ENCODE data around the gene ARHGAP31.
"Not testable (repeated sequence)": the region's sequence is repeated elsewhere in the genome, so short reads cannot be mapped to it uniquely, and the experiment has no call there.

The ARHGAP31 gene

DNA sequence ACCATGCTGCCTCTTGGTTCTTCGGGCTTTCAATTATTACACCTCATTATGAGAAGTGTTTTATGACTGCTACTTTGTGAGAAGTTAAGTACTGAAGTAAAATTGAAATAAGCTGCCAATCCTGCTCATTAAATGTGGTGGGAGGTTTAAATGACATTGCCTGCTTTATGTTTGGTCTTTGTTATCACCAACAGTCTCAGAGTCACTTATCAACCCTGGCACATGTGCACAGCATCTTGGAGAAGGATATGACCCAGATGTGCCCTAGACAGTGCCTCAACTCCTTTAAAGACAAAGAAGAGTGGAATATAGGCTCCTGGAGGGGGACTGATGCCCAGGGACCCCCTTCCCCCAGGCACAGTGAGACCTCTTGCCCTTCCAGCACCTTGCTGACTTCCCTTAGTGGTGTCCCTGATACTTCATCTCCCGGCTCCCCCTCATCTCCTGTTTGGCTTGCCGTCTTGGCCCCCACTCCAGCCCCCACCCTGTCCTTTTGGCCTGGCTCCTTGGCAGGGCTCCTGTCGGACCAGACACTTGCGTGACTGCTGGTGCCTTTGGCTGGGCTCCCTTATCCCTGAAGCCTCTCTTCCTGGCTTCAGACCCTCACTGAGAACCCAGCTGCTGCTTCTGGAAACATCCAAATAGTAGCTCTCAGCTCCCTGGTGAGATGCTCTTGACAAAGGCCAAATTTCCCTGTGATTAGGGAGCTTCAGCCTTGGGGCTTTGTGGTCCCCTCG, 39.8 kb downstream of the ARHGAP31 start:
- Histone ChIP-seq H3K36me3 (no peaks in the 10 kb centered on the region), H3K4me3 (ENCODE audit: low read depth, low read length) (no peak overlapping the region), H3K27me3 (ENCODE audit: insufficient read depth, low read depth, severe bottlenecking) (no peaks in the 10 kb centered on the region), H3K27ac (no peak overlapping the region), H3K9me3 (ENCODE audit: severe bottlenecking) (peaks cover 6% of the 10 kb centered on the region)
- TF ChIP-seq, protein P1, sequence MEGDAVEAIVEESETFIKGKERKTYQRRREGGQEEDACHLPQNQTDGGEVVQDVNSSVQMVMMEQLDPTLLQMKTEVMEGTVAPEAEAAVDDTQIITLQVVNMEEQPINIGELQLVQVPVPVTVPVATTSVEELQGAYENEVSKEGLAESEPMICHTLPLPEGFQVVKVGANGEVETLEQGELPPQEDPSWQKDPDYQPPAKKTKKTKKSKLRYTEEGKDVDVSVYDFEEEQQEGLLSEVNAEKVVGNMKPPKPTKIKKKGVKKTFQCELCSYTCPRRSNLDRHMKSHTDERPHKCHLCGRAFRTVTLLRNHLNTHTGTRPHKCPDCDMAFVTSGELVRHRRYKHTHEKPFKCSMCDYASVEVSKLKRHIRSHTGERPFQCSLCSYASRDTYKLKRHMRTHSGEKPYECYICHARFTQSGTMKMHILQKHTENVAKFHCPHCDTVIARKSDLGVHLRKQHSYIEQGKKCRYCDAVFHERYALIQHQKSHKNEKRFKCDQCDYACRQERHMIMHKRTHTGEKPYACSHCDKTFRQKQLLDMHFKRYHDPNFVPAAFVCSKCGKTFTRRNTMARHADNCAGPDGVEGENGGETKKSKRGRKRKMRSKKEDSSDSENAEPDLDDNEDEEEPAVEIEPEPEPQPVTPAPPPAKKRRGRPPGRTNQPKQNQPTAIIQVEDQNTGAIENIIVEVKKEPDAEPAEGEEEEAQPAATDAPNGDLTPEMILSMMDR (IDR thresholded peaks at IDR 0.05; ENCODE audit: low read depth, low read length), result no peak
- DNase-seq, result no peak

DNA sequence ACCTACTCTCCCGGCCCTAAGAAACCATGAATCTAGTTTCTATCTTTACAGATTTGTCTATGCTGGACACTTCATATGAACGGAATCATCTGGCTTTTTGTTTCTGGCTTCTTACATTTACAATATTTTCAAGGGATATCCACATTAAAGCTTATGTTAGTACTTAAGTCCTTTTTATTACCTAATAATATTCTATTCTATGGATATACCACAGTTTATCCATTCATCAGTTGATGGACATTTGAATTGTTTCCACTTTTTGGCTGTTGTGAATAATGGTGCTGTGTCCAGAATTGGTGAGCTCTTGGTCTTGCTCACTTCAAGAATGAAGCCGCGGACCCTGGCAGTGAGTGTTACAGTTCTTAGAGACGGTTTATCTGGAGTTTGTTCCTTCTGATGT, 42.6 kb downstream of the ARHGAP31 start:
- no peaks in the 10 kb centered on the region for H3K27me3 ChIP-seq (ENCODE audit: insufficient read depth, low read depth, severe bottlenecking)
- TF ChIP-seq, protein P1 (IDR thresholded peaks at IDR 0.05; ENCODE audit: low read depth, low read length), result no peak

DNA sequence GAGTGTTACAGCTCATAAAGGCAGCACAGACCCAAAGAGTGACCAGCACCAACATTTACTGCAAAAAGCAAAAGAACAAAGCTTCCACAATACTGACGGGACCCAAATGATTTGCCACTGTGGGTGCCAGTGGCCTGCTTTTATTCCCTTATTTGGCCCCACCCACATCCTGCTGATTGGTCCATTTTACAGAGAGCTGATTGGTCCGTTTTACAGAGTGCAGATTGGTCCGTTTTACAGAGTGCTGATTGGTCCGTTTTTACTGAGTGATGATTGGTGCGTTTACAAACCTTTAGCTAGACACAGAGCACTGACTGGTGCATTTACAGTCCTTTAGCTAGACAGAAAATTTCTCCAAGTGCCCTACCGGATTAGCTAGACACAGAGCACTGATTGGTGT, 43.2 kb downstream of the ARHGAP31 start:
- H3K27ac ChIP-seq; H3K9me3 ChIP-seq (ENCODE audit: severe bottlenecking); H3K4me3 ChIP-seq (ENCODE audit: low read depth, low read length); H3K27me3 ChIP-seq (ENCODE audit: insufficient read depth, low read depth, severe bottlenecking); H3K36me3 ChIP-seq; DNase-seq: not testable (repeated sequence)

More for the DNA sequence above, 42.6 kb downstream of the ARHGAP31 start:
- peaks cover 6% of the 10 kb centered on the region for H3K9me3 ChIP-seq (ENCODE audit: severe bottlenecking)
- H3K27ac ChIP-seq, result no peak overlapping the region
- H3K4me3 ChIP-seq (ENCODE audit: low read depth, low read length), result no peak overlapping the region
- no peak for DNase-seq
- no peaks in the 10 kb centered on the region for H3K36me3 ChIP-seq

DNA sequence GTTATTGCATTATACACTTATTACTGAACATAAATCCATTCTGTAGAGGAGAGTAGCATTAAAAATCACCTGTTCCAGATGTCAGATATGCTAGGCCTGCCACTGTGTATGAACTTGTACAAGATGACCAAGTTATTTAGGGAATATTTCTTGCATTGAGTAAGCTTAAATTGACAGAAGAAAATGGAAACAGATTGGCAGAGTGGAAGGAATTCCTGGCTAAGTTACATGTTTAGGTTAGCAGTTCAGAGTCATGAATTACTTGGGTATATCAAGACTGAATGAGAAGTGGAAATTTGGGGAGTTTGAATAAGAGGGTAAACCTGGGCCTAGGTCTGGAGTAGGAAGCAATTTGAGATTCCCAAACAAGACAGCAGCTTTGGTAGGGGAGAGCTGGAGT, 44.6 kb downstream of the ARHGAP31 start:
- Histone ChIP-seq H3K36me3 (no peaks in the 10 kb centered on the region), H3K27me3 (ENCODE audit: insufficient read depth, low read depth, severe bottlenecking) (no peaks in the 10 kb centered on the region), H3K9me3 (ENCODE audit: severe bottlenecking) (peaks cover 6% of the 10 kb centered on the region), H3K27ac (no peak overlapping the region), H3K4me3 (ENCODE audit: low read depth, low read length) (no peak overlapping the region)
- TF ChIP-seq, protein P1 (IDR thresholded peaks at IDR 0.05; ENCODE audit: low read depth, low read length), result no peak
- no peak for DNase-seq

DNA sequence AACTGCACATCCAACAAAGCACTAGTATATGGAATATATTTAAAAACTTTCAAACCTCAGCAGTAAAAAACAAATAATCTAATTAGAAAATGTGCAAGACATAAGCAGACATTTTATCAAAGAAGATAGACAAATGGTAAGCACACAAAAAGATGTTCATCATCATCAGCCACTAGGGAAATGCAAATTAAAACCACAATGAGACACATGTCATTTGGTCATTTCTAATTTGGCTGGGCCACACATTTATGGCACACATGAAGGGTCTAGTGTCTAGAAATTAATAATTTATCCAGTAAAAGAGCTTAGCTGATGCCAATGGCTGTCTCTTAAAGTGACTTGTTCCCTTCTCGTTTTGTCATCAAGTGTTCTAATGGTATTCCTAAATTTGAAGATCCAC, 45.8 kb downstream of the ARHGAP31 start:
- Histone ChIP-seq H3K27ac (no peak overlapping the region), H3K4me3 (ENCODE audit: low read depth, low read length) (no peak overlapping the region), H3K27me3 (ENCODE audit: insufficient read depth, low read depth, severe bottlenecking) (no peaks in the 10 kb centered on the region), H3K36me3 (no peaks in the 10 kb centered on the region), H3K9me3 (ENCODE audit: severe bottlenecking) (peaks cover 6% of the 10 kb centered on the region)
- no peak for DNase-seq
- TF ChIP-seq, protein P1 (IDR thresholded peaks at IDR 0.05; ENCODE audit: low read depth, low read length), result no peak

DNA sequence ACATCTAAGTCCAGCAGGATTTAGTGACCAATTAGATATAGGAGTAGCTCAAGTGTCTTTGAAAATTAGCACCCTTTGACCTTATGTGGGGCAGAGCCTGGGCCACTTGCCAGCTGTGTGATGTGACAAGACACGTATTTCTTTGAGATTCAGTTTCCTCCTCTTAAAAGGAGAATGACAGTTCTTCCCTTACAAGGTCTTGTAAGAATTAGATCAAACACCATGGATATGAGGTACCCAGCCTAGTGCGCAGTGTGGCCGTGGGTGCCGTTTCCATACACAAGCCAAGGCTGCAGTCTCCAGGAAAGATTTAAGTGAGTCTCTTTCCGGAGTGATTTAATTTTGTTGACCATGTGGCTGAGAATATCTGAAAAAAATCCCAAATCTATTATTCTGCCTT, 46.3 kb downstream of the ARHGAP31 start:
- H3K27ac ChIP-seq, result no peak overlapping the region
- TF ChIP-seq, protein P1 (IDR thresholded peaks at IDR 0.05; ENCODE audit: low read depth, low read length), result no peak

More for the DNA sequence above, 46.3 kb downstream of the ARHGAP31 start:
- Histone ChIP-seq H3K27me3 (ENCODE audit: insufficient read depth, low read depth, severe bottlenecking) (no peaks in the 10 kb centered on the region), H3K9me3 (ENCODE audit: severe bottlenecking) (peaks cover 6% of the 10 kb centered on the region), H3K36me3 (no peaks in the 10 kb centered on the region), H3K4me3 (ENCODE audit: low read depth, low read length) (no peak overlapping the region)
- no peak for DNase-seq

Measured in WERI-Rb-1 (cell line).